GM23338 (cell line): Measurements from ENCODE around the gene NR1D1.

ENCODE experiments used
- CREB1 ChIP-seq: fragments of 250-450 bp; sonication (Bioruptor Pico); IDR thresholded peaks from 2 replicates; pipeline ENCODE4 v1.5.0; 2020; ENCODE audit warnings: low read depth, mild to moderate bottlenecking, moderate library complexity
- EZH2 ChIP-seq: fragments of 200-600 bp; sonication (generic); IDR thresholded peaks from one replicate; pipeline ENCODE4 v1.8.0; 2017; ENCODE audit warnings: antibody characterized with exemption, mild to moderate bottlenecking, low read depth; ENCODE audit not compliant: unreplicated experiment
- EZH2phosphoT487 ChIP-seq: fragments of 200-600 bp; sonication (generic); IDR thresholded peaks from one replicate; pipeline ENCODE4 v1.8.1; 2018; ENCODE audit warnings: antibody characterized with exemption; ENCODE audit not compliant: unreplicated experiment
- JUNB ChIP-seq: IDR thresholded peaks from one replicate; pipeline ENCODE4 v1.6.1; 2016; ENCODE audit warnings: antibody characterized with exemption; ENCODE audit not compliant: unreplicated experiment
- NANOG ChIP-seq: IDR thresholded peaks from 2 replicates; pipeline ENCODE4 v1.6.1; 2016; ENCODE audit warnings: antibody characterized with exemption, borderline replicate concordance
- POLR2AphosphoS5 ChIP-seq: IDR thresholded peaks from 2 replicates; pipeline ENCODE4 v1.6.1; 2016; ENCODE audit warnings: antibody characterized with exemption, low read depth
- REST ChIP-seq: IDR thresholded peaks from one replicate; pipeline ENCODE4 v1.6.1; 2018; ENCODE audit warnings: antibody characterized with exemption; ENCODE audit not compliant: unreplicated experiment
- ZNF114 ChIP-seq: fragments of 250-450 bp; sonication (Bioruptor Pico); IDR thresholded peaks from 2 replicates; pipeline ENCODE4 v1.5.0; 2020; ENCODE audit warnings: mild to moderate bottlenecking, moderate library complexity
- TF ChIP-seq, protein P1 (sequence below), 2 experiments: fragments of 200-600 bp in 1 of 2; sonication (generic) in 1 of 2; conservative IDR thresholded peaks; 2 replicates each; pipeline versions ENCODE4 v1.5.1 to v1.6.1; 2016 to 2017; ENCODE audit warnings: antibody characterized with exemption in 2 of 2, low read depth in 2 of 2, mild to moderate bottlenecking in 2 of 2, moderate library complexity in 1 of 2

DNA sequence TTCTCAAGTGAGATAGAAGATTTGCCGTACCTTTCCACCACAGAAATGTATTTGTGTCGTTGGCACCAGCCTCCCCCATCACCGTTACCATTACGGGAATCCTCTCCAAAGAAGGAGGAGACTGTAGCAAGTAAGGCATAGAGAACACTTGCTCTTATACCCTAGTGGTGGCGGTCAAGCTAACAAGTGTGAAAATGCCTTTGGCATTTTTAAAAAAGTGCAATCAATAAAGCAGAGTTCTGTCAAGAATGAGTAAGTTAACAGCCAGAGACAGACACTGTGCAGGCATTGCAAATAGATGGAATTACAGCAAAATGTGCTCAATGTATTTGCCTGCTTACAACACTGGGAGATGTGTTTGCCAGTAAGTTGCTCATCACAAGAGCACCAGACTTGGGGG lies 29.1 kb upstream of the NR1D1 start:
- TF ChIP-seq, protein P1, sequence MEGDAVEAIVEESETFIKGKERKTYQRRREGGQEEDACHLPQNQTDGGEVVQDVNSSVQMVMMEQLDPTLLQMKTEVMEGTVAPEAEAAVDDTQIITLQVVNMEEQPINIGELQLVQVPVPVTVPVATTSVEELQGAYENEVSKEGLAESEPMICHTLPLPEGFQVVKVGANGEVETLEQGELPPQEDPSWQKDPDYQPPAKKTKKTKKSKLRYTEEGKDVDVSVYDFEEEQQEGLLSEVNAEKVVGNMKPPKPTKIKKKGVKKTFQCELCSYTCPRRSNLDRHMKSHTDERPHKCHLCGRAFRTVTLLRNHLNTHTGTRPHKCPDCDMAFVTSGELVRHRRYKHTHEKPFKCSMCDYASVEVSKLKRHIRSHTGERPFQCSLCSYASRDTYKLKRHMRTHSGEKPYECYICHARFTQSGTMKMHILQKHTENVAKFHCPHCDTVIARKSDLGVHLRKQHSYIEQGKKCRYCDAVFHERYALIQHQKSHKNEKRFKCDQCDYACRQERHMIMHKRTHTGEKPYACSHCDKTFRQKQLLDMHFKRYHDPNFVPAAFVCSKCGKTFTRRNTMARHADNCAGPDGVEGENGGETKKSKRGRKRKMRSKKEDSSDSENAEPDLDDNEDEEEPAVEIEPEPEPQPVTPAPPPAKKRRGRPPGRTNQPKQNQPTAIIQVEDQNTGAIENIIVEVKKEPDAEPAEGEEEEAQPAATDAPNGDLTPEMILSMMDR (conservative IDR thresholded peaks at IDR 0.05; ENCODE audit: low read depth in 2 of 2) = no peak
- TF ChIP-seq EZH2 (no peak), CREB1 (CRISPR knock-in tag) (no peak), REST (no peak), JUNB (no peak), EZH2phosphoT487 (no peak), NANOG (no peak), POLR2AphosphoS5 (no peak), ZNF114 (CRISPR knock-in tag) (no peak)
